T-cell (primary cell): Measurements from ENCODE around the gene FAM89B. TPM values are rescaled to one million over a fixed set of nuclear protein-coding genes. Genes with fewer than 3 reads are reported as not detected.
A peak's percentile ranks its signal among the peaks of the same experiment; 100 is the strongest.

ENCODE experiments used
- ATAC-seq, 4 experiments: fragments of 200-7000 bp in 3 of 4; fragments of 150-1000 bp in 1 of 4; cut with Tn5 transposase; replicated peaks in 1 of 4; 1 replicate in 3 of 4; 2 replicates in 1 of 4; pipeline ENCODE4 v1.10.0; 2021; ENCODE audit warnings: moderate library complexity in 3 of 4, mild to moderate bottlenecking in 2 of 4, moderate number of reproducible peaks in 1 of 4
- CTCF ChIA-PET, 2 donors: fragments of 300-600 bp; sonication (Branson Sonifier 250); formaldehyde crosslinking; loops; one replicate each; lab custom pipeline; 2022; ENCODE audit warnings: antibody characterized with exemption in 2 of 2; lab: Charles Lee
- POLR2A ChIA-PET, 2 donors: fragments of 300-600 bp; sonication (Branson Sonifier 250); formaldehyde crosslinking; loops; one replicate each; lab custom pipeline; 2022; ENCODE audit warnings: antibody characterized with exemption in 2 of 2; lab: Charles Lee
- DNase-seq, 35 experiments: peaks; one replicate each; pipeline versions ENCODE4 v3.0.0 to v3.0.0-alpha.2; 2013 to 2023
- H3K27ac ChIP-seq: one replicate; pipeline ENCODE4 v1.5.1; 2013; ENCODE audit warnings: low read length
- H3K27me3 ChIP-seq, 2 experiments: replicated peaks in 1 of 2; 1 replicate in 1 of 2; 2 replicates in 1 of 2; pipeline versions ENCODE4 v1.6.1 to v1.7.0; 2013; ENCODE audit warnings: low read length in 1 of 2, mixed read lengths in 1 of 2; ENCODE audit not compliant: control insufficient read depth in 2 of 2, insufficient read depth in 2 of 2; ENCODE audit errors: extremely low read depth in 1 of 2
- H3K36me3 ChIP-seq, 2 donors: 1 replicate in 1 of 2; 2 replicates in 1 of 2; pipeline versions ENCODE4 v1.6.1 to v1.7.0; 2013; ENCODE audit warnings: low read length in 1 of 2; ENCODE audit not compliant: control insufficient read depth in 2 of 2, insufficient read depth in 1 of 2; ENCODE audit errors: extremely low read depth in 1 of 2
- H3K4me1 ChIP-seq, 2 experiments: 1 replicate in 1 of 2; 2 replicates in 1 of 2; pipeline versions ENCODE4 v1.6.1 to v1.7.0; 2013; ENCODE audit warnings: low read length in 2 of 2, mixed read lengths in 1 of 2; ENCODE audit not compliant: insufficient read depth in 2 of 2, control insufficient read depth in 1 of 2; ENCODE audit errors: extremely low read depth in 1 of 2
- H3K4me3 ChIP-seq, 2 donors: 1 replicate in 1 of 2; 2 replicates in 1 of 2; pipeline versions ENCODE4 v1.5.1 to v1.7.0; 2013; ENCODE audit warnings: mild to moderate bottlenecking in 2 of 2, low read length in 1 of 2, moderate library complexity in 1 of 2; ENCODE audit not compliant: control insufficient read depth in 1 of 2; ENCODE audit errors: extremely low read depth in 1 of 2
- H3K9me3 ChIP-seq: 2 replicates; pipeline ENCODE4 v1.7.0; 2013
- H3K27ac Mint-ChIP-seq, 2 donors: one replicate each; pipeline ENCODE4 v1.8.0; 2020 to 2021; ENCODE audit warnings: mild to moderate bottlenecking in 2 of 2, mixed read lengths in 2 of 2
- H3K27me3 Mint-ChIP-seq, 2 donors: one replicate each; pipeline ENCODE4 v1.8.0; 2021 to 2022; ENCODE audit warnings: mixed read lengths in 2 of 2
- H3K36me3 Mint-ChIP-seq: one replicate; pipeline ENCODE4 v1.8.0; 2021; ENCODE audit warnings: mixed read lengths
- H3K4me1 Mint-ChIP-seq, 3 donors: one replicate each; pipeline ENCODE4 v1.8.0; 2020 to 2022; ENCODE audit warnings: mixed read lengths in 3 of 3, mild to moderate bottlenecking in 1 of 3
- H3K4me3 Mint-ChIP-seq, 3 donors: one replicate each; pipeline ENCODE4 v1.8.0; 2020 to 2022; ENCODE audit warnings: mild to moderate bottlenecking in 3 of 3, mixed read lengths in 3 of 3, moderate library complexity in 3 of 3
- H3K9me3 Mint-ChIP-seq, 3 donors: one replicate each; pipeline ENCODE4 v1.8.0; 2020 to 2022; ENCODE audit warnings: mixed read lengths in 3 of 3
- WGBS: methylation state at CpG from one replicate; pipeline ENCODE4 v1.1.5; 2013; ENCODE audit warnings: missing lambda C conversion rate; ENCODE audit not compliant: insufficient coverage; 5-methylcytosine and 5-hydroxymethylcytosine counted together
- total RNA-seq, 35 experiments: library from RNA in 6 of 35; stranded (reverse) in 6 of 35; fragments of 120-200 nt in 1 of 35; gene quantifications; one replicate each; pipeline versions ENCODE4 v1.2.1 to v1.2.4 and lab custom pipeline; 2013 to 2026

The FAM89B gene
- total RNA-seq, 5 donors from 2014 or later (not counting 1 experiment from before 2014, with no cell fraction given), result 36.3 to 72.9 (median 69.3) TPM

DNA sequence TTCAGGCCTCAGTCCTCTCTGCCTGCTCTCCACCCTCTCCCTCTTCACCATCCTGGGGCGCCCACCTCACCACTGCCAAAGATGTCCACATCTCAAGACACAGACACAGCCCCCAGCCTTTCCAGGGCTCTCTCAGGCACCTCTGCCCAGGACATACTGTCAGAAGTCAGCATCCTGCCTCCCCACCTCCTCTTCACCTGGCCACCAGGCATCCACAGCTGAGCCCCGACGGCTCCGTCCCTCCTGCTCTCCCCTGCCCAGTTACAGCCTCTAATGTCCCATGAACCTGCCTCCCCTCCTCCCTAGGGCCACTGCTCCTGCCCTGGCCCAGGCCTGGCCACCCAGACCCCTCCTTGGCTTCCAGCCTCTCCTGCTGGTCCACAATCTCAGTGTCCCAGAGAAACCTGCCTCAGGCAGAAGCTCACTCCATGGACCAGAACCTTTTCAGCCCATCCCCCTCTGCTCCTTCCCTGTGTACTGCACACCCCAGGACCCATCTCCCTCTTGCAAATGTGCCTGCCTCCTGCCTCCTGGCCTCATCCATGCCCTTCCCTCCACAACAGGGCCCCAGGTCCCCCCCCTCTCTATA is 17.4 kb upstream of the FAM89B start:
- Mint-ChIP-seq H3K27me3 (no peaks in the 10 kb centered on the region), H3K36me3 (peaks cover 9% of the 10 kb centered on the region), H3K4me3 (peak overlapping the region; percentile 17 to 91 (median 39)), H3K4me1 (peaks cover 66 to 72% (median 67%) of the 10 kb centered on the region in 3 donors), H3K27ac (peak overlapping the region; percentile 93 to 95), H3K9me3 (no peaks in the 10 kb centered on the region)
- Histone ChIP-seq H3K4me3 (no peak overlapping the region), H3K27me3 (no peaks in the 10 kb centered on the region), H3K9me3 (no peaks in the 10 kb centered on the region), H3K4me1 (peaks cover 30 to 83% of the 10 kb centered on the region in 2 experiments), H3K36me3 (peaks cover 3 to 11% of the 10 kb centered on the region in 2 donors), H3K27ac (peak overlapping the region; percentile 53)
- ATAC-seq, result no peak
- ChIA-PET CTCF (interaction anchor here in 1 of 2 donors (0.6 to 1.0 kb wide), 2 partner anchors 13 to 467 kb away, joined by 3 read pairs; no protein-coding TSS in a partner anchor), POLR2A (interaction anchor here in 1 of 2 donors (0.7 kb wide), 1 partner anchor 677 kb away, joined by 3 read pairs; the partner anchor contains the start of gene EHD1)
- DNase-seq, result no peak
- 64% methylated on average over 4 of the region's 4 CpGs for WGBS

DNA sequence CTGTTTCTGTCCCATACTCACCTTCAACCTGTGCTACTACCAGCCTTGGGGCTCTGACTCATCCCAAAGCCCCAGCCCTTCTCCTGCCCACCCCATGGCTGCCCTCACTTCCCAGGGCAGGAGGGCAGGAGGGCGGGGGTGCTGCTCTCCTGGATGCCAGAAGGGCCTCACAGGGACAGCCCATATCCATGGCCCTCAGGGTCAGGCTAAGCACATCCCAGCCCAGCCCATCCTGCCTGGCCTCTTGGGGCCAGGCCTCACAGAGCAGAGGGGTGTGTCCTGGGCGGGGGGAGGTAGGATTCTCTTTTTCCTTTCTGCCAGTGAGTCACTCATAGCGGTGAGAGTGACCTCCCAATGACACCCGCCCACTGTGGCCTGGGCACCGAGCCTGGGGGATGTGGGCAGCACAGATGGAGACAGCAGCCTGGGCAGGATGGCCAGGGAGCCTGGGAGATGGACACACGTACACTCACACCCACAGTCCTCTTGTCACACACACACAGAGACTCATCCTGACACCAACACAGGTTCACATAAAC is 16.6 kb upstream of the FAM89B start:
- H3K4me1 ChIP-seq, result peaks cover 30 to 91% of the 10 kb centered on the region in 2 experiments

DNA sequence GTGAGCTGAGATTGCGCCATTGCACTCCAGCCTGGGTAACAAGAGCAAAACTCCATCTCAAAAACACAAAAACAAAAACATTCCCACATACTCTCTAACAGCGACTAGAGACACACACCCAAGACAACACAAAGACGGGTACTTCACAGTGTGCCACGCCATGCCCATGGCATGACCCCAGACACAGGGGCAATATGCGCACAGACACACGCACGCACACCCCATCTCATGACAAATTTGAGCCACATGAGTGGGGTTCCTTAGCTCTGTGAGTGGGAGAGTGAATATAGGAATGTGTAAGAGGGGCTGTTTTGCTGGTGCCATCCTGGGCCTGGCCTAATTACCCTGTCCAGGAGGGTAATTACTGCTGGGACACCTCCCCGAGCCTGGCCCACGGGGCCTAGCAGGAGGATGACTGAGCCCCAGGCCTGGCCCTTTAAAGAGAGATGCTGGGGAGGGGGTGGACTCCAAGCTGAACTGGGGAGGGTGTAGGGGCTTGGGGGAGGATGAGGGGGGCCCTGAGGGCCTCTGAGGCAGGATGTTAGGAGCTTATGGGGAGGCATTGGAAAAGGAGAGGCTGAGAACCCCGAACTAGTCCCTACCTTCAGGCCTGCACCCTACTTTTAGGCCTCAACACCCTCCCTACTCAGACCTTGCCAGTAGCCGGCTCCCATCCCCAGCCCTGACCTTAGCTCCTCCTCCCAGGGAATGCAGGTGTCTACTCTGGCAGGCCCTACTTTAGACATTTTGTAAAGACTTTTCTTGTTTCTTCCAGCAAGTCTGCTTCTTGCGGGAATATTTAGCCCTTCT is 15.7 kb upstream of the FAM89B start:
- H3K36me3 ChIP-seq, result peaks cover 0 to 1% of the 10 kb centered on the region in 2 donors
- DNase-seq (peak in 1 of 35 experiments; percentile 30), ATAC-seq (no peak)
- Mint-ChIP-seq H3K4me1 (peaks cover 70% of the 10 kb centered on the region in 3 donors), H3K27me3 (no peaks in the 10 kb centered on the region), H3K36me3 (peaks cover 4% of the 10 kb centered on the region), H3K9me3 (no peaks in the 10 kb centered on the region), H3K4me3 (peak overlapping the region; percentile 82 to 91 (median 86)), H3K27ac (peak overlapping the region; percentile 93 to 95)
- ChIA-PET CTCF (interaction anchor here (1.1 to 1.2 kb wide), 2 partner anchors 9 to 15 kb away, joined by 4 to 5 read pairs; no protein-coding TSS in a partner anchor), POLR2A (interaction anchor here in 1 of 2 donors (0.6 kb wide), 1 partner anchor 8 kb away, joined by 3 read pairs; no protein-coding TSS in a partner anchor)
- peaks cover 30 to 87% of the 10 kb centered on the region in 2 experiments for H3K4me1 ChIP-seq
- peak overlapping the region; percentile 77 for H3K27ac ChIP-seq
- 59% methylated on average over 5 of the region's 12 CpGs for WGBS
- peak overlapping the region; percentile 58 to 68 for H3K4me3 ChIP-seq
- H3K9me3 ChIP-seq, result no peaks in the 10 kb centered on the region
- H3K27me3 ChIP-seq, result no peaks in the 10 kb centered on the region

More for the DNA sequence above, 16.6 kb upstream of the FAM89B start:
- H3K4me1 Mint-ChIP-seq, result peaks cover 74 to 78% (median 74%) of the 10 kb centered on the region in 3 donors
- ATAC-seq (no peak), DNase-seq (no peak)
- Histone ChIP-seq H3K36me3 (peaks cover 3 to 10% of the 10 kb centered on the region in 2 donors), H3K27me3 (no peaks in the 10 kb centered on the region), H3K9me3 (no peaks in the 10 kb centered on the region), H3K4me3 (no peak overlapping the region), H3K27ac (peak overlapping the region; percentile 53)
- no peaks in the 10 kb centered on the region for H3K27me3 Mint-ChIP-seq
- no peaks in the 10 kb centered on the region for H3K9me3 Mint-ChIP-seq
- H3K4me3 Mint-ChIP-seq, result peak overlapping the region; percentile 82 to 91 (median 86)
- 82% methylated on average over 3 of the region's 6 CpGs for WGBS
- ChIA-PET CTCF (interaction anchor here in 1 of 2 donors (0.6 to 1.0 kb wide), 2 partner anchors 14 to 466 kb away, joined by 3 read pairs; no protein-coding TSS in a partner anchor), POLR2A (interaction anchor here in 1 of 2 donors (0.7 kb wide), 1 partner anchor 677 kb away, joined by 3 read pairs; the partner anchor contains the start of gene EHD1)
- peak overlapping the region; percentile 93 to 95 for H3K27ac Mint-ChIP-seq
- H3K36me3 Mint-ChIP-seq, result peaks cover 9% of the 10 kb centered on the region

DNA sequence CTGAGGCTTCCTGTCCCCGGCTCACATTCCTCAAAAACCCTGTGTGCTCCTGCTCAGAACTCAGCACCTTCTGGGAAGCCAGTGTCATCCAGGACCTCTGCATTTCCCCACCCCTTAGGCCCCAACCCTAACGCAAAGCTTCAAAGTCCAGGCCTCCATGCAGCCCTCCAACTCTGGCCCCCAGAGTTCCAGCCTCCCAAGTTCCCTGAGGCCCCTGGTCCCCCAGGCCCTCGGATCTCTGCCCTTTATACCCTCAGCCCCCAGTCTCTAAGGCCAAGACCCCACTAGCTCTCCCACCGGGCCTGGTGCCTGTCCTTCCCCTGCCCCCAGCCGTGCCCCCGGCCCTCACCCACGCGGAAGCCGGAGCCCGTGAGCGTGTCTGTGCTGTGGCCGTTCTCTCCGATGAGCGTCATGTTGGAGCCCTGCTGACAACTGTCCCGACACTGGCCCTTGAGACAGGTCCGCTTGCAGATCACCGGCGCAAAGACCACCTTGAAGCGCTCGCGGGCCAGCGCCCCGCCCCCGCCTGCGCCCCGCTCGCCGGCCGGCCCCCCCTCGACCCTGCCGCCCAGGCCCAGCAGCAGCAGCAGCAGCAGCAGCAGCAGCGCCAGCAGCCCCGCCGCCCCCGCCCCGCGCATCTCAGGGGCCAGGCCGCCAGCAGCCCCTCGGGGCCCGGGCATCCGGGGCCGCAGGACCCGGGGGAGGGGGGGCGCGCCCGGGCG is 14.9 kb upstream of the FAM89B start:
- 7% methylated on average over 44 of the region's 47 CpGs for WGBS
- POLR2A ChIA-PET, result no interaction called here

DNA sequence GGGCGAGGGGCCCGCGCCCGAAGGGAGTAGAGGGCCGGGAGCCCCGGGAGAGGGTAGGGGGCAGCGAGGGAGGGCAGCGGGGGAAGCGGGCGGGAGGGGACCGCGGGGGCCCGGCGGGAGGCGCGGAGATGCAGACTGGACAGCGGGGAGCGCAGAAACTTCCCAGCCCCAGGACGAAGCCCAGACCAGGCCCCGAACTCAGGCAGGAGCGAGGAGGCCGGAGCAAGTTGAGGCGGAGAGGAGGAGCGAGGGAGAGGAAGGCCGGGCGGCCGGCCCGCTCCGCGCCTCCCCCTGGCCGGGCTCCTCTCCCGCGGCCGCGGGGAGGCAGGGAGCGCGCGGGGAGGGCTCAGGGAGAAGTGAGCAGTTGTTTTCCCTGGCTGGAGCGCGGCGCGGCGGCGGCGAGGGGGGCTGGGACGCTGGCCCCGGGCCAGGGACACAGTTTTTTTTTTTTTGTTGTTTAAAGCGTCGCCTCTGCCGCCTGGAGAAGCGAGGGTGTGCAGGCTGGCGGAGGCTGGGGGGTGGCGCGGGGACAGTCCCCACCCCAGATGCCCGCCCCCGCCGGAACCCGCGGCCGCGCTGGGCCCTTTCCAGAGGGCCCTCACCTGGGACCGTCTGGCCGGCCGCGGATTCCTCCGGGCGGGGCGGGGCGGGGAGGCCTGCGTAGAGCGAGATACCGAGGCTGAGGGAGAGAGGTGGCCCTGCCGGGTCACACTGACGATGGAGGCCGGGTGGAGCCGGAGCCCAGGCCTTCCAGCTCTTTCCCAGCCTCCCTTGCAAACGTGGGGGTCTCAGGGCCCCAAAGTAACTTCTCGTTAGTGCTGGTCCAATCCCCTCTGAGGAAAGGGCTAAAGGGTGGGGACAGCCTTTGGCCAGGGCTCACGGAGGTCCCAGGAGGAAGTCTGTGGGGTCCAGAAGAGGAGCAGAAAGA is 14.1 kb upstream of the FAM89B start, which contains the start of gene LTBP3:
Gene LTBP3 (minus strand): TSS at position 358 of the 928 bp plus-strand sequence. CDS start 400 bp downstream, outside the sequence.
- H3K4me3 ChIP-seq, result peak within 1 kb of the TSS; percentile 58 to 68
- peak; percentile 36 to 43 (median 40) for ATAC-seq
- peak within 1 kb of the TSS; percentile 89 for H3K27ac ChIP-seq
- no peaks in the 10 kb centered on the region for H3K9me3 ChIP-seq
- H3K36me3 ChIP-seq, result no peaks in the 10 kb centered on the region
- Mint-ChIP-seq H3K4me1 (peaks cover 61 to 64% (median 61%) of the 10 kb centered on the region in 3 donors), H3K36me3 (no peaks in the 10 kb centered on the region), H3K9me3 (no peaks in the 10 kb centered on the region), H3K27ac (peak within 1 kb of the TSS; percentile 93 to 95), H3K4me3 (peak within 1 kb of the TSS; percentile 82 to 91 (median 86)), H3K27me3 (no peaks in the 10 kb centered on the region)
- H3K27me3 ChIP-seq, result no peaks in the 10 kb centered on the region
- ChIA-PET POLR2A (no interaction called here), CTCF (no interaction called here)
- WGBS, result under 1% methylated on average over 60 of the region's 79 CpGs
- DNase-seq, result peak in 3 of 35 experiments; percentile 46 to 65 (median 48)
- peaks cover 21 to 72% of the 10 kb centered on the region in 2 experiments for H3K4me1 ChIP-seq

More for the DNA sequence above, 14.9 kb upstream of the FAM89B start:
- Histone ChIP-seq H3K27ac (peak overlapping the region; percentile 77), H3K4me1 (peaks cover 27 to 80% of the 10 kb centered on the region in 2 experiments), H3K4me3 (peak overlapping the region; percentile 58 to 68), H3K9me3 (no peaks in the 10 kb centered on the region), H3K36me3 (no peaks in the 10 kb centered on the region), H3K27me3 (no peaks in the 10 kb centered on the region)
- peak overlapping the region; percentile 82 to 91 (median 86) for H3K4me3 Mint-ChIP-seq
- H3K27me3 Mint-ChIP-seq, result no peaks in the 10 kb centered on the region
- DNase-seq (peak in 1 of 35 experiments; percentile 42), ATAC-seq (peak in 3 of 4 experiments; percentile 6 to 15 (median 10))
- no peaks in the 10 kb centered on the region for H3K36me3 Mint-ChIP-seq
- H3K9me3 Mint-ChIP-seq, result no peaks in the 10 kb centered on the region
- peak overlapping the region; percentile 93 to 95 for H3K27ac Mint-ChIP-seq
- peaks cover 66 to 69% (median 66%) of the 10 kb centered on the region in 3 donors for H3K4me1 Mint-ChIP-seq
- CTCF ChIA-PET, result interaction anchor here (1.1 to 1.2 kb wide), 2 partner anchors 9 to 16 kb away, joined by 4 to 5 read pairs; no protein-coding TSS in a partner anchor
